Measurements from ENCODE around the gene NATD1.

Gene NATD1

GRCh38 chr17:21272250-21272649 lies 19.0 kb upstream of the NATD1 start:
- Mint-ChIP-seq H3K27ac (no peak overlapping the region), H3K27me3 (no peaks in the 10 kb centered on the region), H3K9me3 (no peaks in the 10 kb centered on the region), H3K4me3 (no peak overlapping the region), H3K4me1 (ENCODE audit: low read depth) (peaks cover 40% of the 10 kb centered on the region), H3K36me3 (ENCODE audit: low read depth) (no peaks in the 10 kb centered on the region)

- Mint-ChIP-seq H3K9me3 (no peaks in the 10 kb centered on the region), H3K27me3 (no peaks in the 10 kb centered on the region), H3K4me1 (ENCODE audit: low read depth) (peaks cover 36% of the 10 kb centered on the region), H3K27ac (no peak overlapping the region), H3K4me3 (no peak overlapping the region), H3K36me3 (ENCODE audit: low read depth) (no peaks in the 10 kb centered on the region)
Measured at GRCh38 chr17:21271454-21272183, 18.4 kb upstream of the NATD1 start.

GRCh38 chr17:21269394-21269793 lies 16.2 kb upstream of the NATD1 start:
- Mint-ChIP-seq H3K9me3 (no peaks in the 10 kb centered on the region), H3K27me3 (no peaks in the 10 kb centered on the region), H3K4me3 (no peak overlapping the region), H3K27ac (no peak overlapping the region), H3K4me1 (ENCODE audit: low read depth) (peaks cover 22% of the 10 kb centered on the region), H3K36me3 (ENCODE audit: low read depth) (no peaks in the 10 kb centered on the region)

GRCh38 chr17:21268596-21269188 lies 15.5 kb upstream of the NATD1 start:
- H3K27me3 Mint-ChIP-seq: no peaks in the 10 kb centered on the region
- H3K4me1 Mint-ChIP-seq (ENCODE audit: low read depth): peaks cover 22% of the 10 kb centered on the region
- H3K27ac Mint-ChIP-seq: peak overlapping the region; percentile 26
- H3K36me3 Mint-ChIP-seq (ENCODE audit: low read depth): no peaks in the 10 kb centered on the region
- no peaks in the 10 kb centered on the region for H3K9me3 Mint-ChIP-seq
- no peak overlapping the region for H3K4me3 Mint-ChIP-seq

GRCh38 chr17:21263376-21263775 lies 10.2 kb upstream of the NATD1 start:
- Mint-ChIP-seq H3K27ac (no peak overlapping the region), H3K36me3 (ENCODE audit: low read depth) (no peaks in the 10 kb centered on the region), H3K4me3 (no peak overlapping the region), H3K9me3 (no peaks in the 10 kb centered on the region), H3K4me1 (ENCODE audit: low read depth) (peaks cover 14% of the 10 kb centered on the region), H3K27me3 (no peaks in the 10 kb centered on the region)

GRCh38 chr17:21262259-21262993 lies 9.2 kb upstream of the NATD1 start:
- Mint-ChIP-seq H3K9me3 (no peaks in the 10 kb centered on the region), H3K27ac (no peak overlapping the region), H3K4me3 (no peak overlapping the region), H3K4me1 (ENCODE audit: low read depth) (peaks cover 4% of the 10 kb centered on the region), H3K27me3 (no peaks in the 10 kb centered on the region), H3K36me3 (ENCODE audit: low read depth) (no peaks in the 10 kb centered on the region)

GRCh38 chr17:21258593-21258992 lies 5.4 kb upstream of the NATD1 start:
- no peak overlapping the region for H3K4me3 Mint-ChIP-seq
- H3K4me1 Mint-ChIP-seq (ENCODE audit: low read depth): peaks cover 7% of the 10 kb centered on the region
- no peaks in the 10 kb centered on the region for H3K27me3 Mint-ChIP-seq
- H3K9me3 Mint-ChIP-seq: no peaks in the 10 kb centered on the region
- H3K36me3 Mint-ChIP-seq (ENCODE audit: low read depth): no peaks in the 10 kb centered on the region
- no peak overlapping the region for H3K27ac Mint-ChIP-seq

- Mint-ChIP-seq H3K9me3 (no peaks in the 10 kb centered on the region), H3K4me3 (peak overlapping the region; percentile 80), H3K4me1 (ENCODE audit: low read depth) (peaks cover 13% of the 10 kb centered on the region), H3K27me3 (no peaks in the 10 kb centered on the region), H3K27ac (no peak overlapping the region), H3K36me3 (ENCODE audit: low read depth) (no peaks in the 10 kb centered on the region)
Measured at GRCh38 chr17:21253646-21254441, 634 bp upstream of the NATD1 start.

- H3K4me3 Mint-ChIP-seq: peak overlapping the region; percentile 65
- H3K9me3 Mint-ChIP-seq: no peaks in the 10 kb centered on the region
- H3K27me3 Mint-ChIP-seq: no peaks in the 10 kb centered on the region
- H3K4me1 Mint-ChIP-seq (ENCODE audit: low read depth): peaks cover 13% of the 10 kb centered on the region
- H3K36me3 Mint-ChIP-seq (ENCODE audit: low read depth): no peaks in the 10 kb centered on the region
- H3K27ac Mint-ChIP-seq: peak overlapping the region; percentile 11
Measured at GRCh38 chr17:21252289-21252795, 868 bp downstream of the NATD1 start.

GRCh38 chr17:21251337-21252010 lies 1.7 kb downstream of the NATD1 start:
- Mint-ChIP-seq H3K4me1 (ENCODE audit: low read depth) (peaks cover 13% of the 10 kb centered on the region), H3K9me3 (no peaks in the 10 kb centered on the region), H3K4me3 (peak overlapping the region; percentile 10), H3K27me3 (no peaks in the 10 kb centered on the region), H3K36me3 (ENCODE audit: low read depth) (no peaks in the 10 kb centered on the region), H3K27ac (no peak overlapping the region)

- Mint-ChIP-seq H3K27me3 (no peaks in the 10 kb centered on the region), H3K36me3 (ENCODE audit: low read depth) (no peaks in the 10 kb centered on the region), H3K4me1 (ENCODE audit: low read depth) (peaks cover 13% of the 10 kb centered on the region), H3K4me3 (no peak overlapping the region), H3K9me3 (no peaks in the 10 kb centered on the region), H3K27ac (no peak overlapping the region)
Measured at GRCh38 chr17:21250854-21251253, 2.4 kb downstream of the NATD1 start.

- peaks cover 13% of the 10 kb centered on the region for H3K4me1 Mint-ChIP-seq (ENCODE audit: low read depth)
- H3K4me3 Mint-ChIP-seq: no peak overlapping the region
- H3K9me3 Mint-ChIP-seq: no peaks in the 10 kb centered on the region
- no peak overlapping the region for H3K27ac Mint-ChIP-seq
- H3K27me3 Mint-ChIP-seq: no peaks in the 10 kb centered on the region
- no peaks in the 10 kb centered on the region for H3K36me3 Mint-ChIP-seq (ENCODE audit: low read depth)
Measured at GRCh38 chr17:21249920-21250703, 3.1 kb downstream of the NATD1 start.

- H3K4me3 Mint-ChIP-seq: no peak overlapping the region
- H3K27ac Mint-ChIP-seq: no peak overlapping the region
- H3K4me1 Mint-ChIP-seq (ENCODE audit: low read depth): peaks cover 12% of the 10 kb centered on the region
- H3K27me3 Mint-ChIP-seq: no peaks in the 10 kb centered on the region
- no peaks in the 10 kb centered on the region for H3K36me3 Mint-ChIP-seq (ENCODE audit: low read depth)
- no peaks in the 10 kb centered on the region for H3K9me3 Mint-ChIP-seq
Measured at GRCh38 chr17:21249086-21249795, 4.0 kb downstream of the NATD1 start.

All from stimulated activated naive CD8-positive, alpha-beta T cell treated with anti-CD3 and anti-CD28 coated beads, Interleukin-15, Interleukin-2, amounts not matched to agents 100 ng/mL and 50 ng/mL, for 24 hours (primary cell).